Measurements from ENCODE around the gene ARID1B.

ARID1B gene

GRCh38 chr6:157147054-157148026 is 370.2 kb downstream of the ARID1B start:
- peak; percentile 5 for DNase-seq

- DNase-seq, result no peak
Measured at GRCh38 chr6:157148391-157149323, 371.5 kb downstream of the ARID1B start.

GRCh38 chr6:157150076-157150475 is 372.9 kb downstream of the ARID1B start:
- DNase-seq, result no peak

GRCh38 chr6:157151029-157151428 is 373.9 kb downstream of the ARID1B start:
- no peak for DNase-seq

- DNase-seq, result no peak
Measured at GRCh38 chr6:157151989-157152388, 374.8 kb downstream of the ARID1B start.

GRCh38 chr6:157152556-157152955 is 375.4 kb downstream of the ARID1B start:
- no peak for DNase-seq

- no peak for DNase-seq
Measured at GRCh38 chr6:157155804-157156203, 378.6 kb downstream of the ARID1B start.

GRCh38 chr6:157157258-157157657 is 380.1 kb downstream of the ARID1B start:
- DNase-seq, result no peak

GRCh38 chr6:157158456-157158855 is 381.3 kb downstream of the ARID1B start:
- no peak for DNase-seq

- no peak for DNase-seq
Measured at GRCh38 chr6:157158897-157159296, 381.7 kb downstream of the ARID1B start.

GRCh38 chr6:157159348-157159747 is 382.2 kb downstream of the ARID1B start:
- no peak for DNase-seq

GRCh38 chr6:157161912-157162311 is 384.7 kb downstream of the ARID1B start:
- no peak for DNase-seq

- DNase-seq, result no peak
Measured at GRCh38 chr6:157162766-157163433, 385.7 kb downstream of the ARID1B start.

GRCh38 chr6:157163434-157164159 is 386.4 kb downstream of the ARID1B start:
- DNase-seq, result no peak

GRCh38 chr6:157164972-157165371 is 387.8 kb downstream of the ARID1B start:
- DNase-seq, result no peak

- no peak for DNase-seq
Measured at GRCh38 chr6:157166784-157167183, 389.6 kb downstream of the ARID1B start.

GRCh38 chr6:157167837-157168236 is 390.7 kb downstream of the ARID1B start:
- no peak for DNase-seq

- DNase-seq, result no peak
Measured at GRCh38 chr6:157168471-157168870, 391.3 kb downstream of the ARID1B start.

- DNase-seq, result no peak
Measured at GRCh38 chr6:157169226-157169625, 392.0 kb downstream of the ARID1B start.

GRCh38 chr6:157169656-157170055 is 392.5 kb downstream of the ARID1B start:
- no peak for DNase-seq

- no peak for DNase-seq
Measured at GRCh38 chr6:157170535-157170934, 393.4 kb downstream of the ARID1B start.

- DNase-seq, result no peak
Measured at GRCh38 chr6:157171801-157172200, 394.6 kb downstream of the ARID1B start.
